GM19238 (cell line): ENCODE data around the gene MYB.
"Not testable (repeated sequence)": the region's sequence is repeated elsewhere in the genome, so short reads cannot be mapped to it uniquely, and the experiment has no call there.

Experiments
- DNase-seq: peaks from one replicate; pipeline ENCODE4 v3.0.0; 2011; ENCODE audit warnings: low spot score; ENCODE audit not compliant: insufficient read length

MYB gene

DNA sequence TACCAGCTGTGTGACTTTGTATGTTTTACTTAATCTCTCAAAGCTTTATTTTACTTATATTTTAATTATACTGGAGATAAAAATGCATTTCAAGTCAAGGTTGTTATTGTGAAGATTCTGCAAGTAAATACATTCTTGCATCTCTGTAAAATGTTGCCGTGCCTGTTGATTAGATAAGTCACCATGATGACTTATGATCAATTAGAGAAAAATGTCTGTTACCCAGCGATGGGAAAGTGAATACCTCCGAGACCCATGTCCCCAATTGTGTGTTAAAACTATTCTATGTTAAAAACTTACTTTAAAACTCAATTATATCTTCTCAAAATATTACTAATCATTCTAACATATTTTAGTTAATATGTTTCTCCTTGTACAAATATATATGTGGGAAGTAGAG, 39.9 kb downstream of the MYB start:
- DNase-seq = no peak

DNA sequence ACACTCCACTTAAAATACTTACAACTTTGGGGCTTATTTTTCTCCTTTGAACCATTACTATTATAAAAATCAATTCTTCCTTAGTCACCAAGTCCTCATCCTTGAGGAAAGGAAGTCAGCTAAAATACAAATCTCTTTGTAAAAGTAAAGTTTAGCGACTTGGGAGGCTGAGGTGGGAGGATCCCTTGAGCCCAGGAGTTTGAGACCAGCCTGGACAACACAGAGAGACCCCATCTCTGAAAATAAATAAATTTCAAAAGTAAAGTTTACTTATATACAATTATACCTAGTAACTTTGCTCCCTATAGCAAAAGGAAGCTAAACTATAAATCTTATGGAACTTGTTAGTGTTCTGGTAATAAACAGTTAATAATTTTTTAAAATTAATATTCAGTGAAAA, 40.4 kb downstream of the MYB start:
- DNase-seq = no peak

GRCh38 chr6:135222623-135223022, 41.5 kb downstream of the MYB start:
- DNase-seq = no peak

DNA sequence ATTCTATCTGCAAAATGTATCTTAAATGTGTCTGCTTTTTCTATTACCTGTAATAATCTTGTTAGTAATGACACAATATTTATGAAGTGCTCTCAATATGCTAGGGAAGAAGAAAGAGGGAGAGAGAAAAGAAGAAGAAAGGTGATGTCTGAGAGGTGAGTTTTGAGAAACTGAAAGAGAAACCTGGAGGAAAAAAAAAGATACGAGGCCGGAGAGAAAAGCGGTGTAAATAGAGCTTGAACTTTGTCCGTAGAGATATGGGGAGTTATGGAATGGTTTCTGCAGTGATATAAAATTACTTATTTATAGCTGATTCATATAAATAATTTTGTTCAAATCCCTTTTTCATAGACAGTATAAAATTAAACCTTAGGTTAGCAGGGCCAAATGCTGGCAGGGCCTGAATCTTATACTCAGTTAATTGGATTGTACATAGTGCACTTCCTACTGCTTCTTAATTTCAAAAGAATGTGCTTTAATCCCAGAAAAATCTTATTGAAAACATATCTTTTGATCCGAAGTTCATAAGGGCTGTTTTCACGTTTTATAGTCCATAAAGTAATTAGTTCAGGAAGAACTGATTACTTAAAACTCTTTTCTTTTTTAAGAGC, 43.0 kb downstream of the MYB start:
- DNase-seq = no peak

- no peak for DNase-seq
These were observed 44.8 kb downstream of the MYB start for GRCh38 chr6:135225911-135226310.

DNA sequence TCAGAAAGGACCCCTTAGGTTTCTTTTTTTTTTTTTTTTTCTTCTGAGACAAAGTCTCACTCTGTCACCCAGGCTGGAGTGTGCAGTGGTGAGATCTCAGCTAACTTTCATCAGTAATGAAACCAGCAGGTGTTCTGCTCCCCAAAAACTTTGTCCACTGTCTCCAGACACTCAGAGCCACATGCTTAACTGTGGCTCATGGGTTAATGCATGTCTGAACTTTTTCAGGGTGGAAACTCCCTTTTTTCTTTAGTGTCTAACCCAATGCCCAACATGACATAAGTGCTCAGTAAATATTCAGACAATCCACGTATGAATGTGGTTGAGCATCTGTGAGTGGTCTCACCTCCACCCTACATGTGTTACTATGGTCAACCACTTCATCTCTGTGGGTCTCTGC, 45.4 kb downstream of the MYB start:
- DNase-seq = no peak

DNA sequence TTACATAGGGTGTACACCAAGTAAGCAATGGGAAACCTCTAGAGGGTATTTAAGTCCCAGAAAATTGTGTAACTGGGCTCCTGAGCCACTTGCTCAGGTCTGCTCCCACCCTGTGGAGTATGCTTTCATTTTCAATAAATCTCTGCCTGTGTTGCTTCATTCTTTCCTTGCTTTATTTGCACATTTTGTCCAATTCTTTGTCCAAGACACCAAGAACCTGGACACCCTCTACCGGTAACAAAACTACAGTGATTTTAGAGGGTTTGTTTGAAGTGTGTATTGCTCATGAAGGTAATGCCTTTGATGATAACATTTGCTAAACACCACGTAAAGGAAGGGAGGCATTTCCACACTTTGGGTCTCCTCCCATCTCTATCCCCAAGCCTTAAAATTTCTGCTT, 46.2 kb downstream of the MYB start:
- DNase-seq = no peak

- no peak for DNase-seq
These were observed 46.6 kb downstream of the MYB start for GRCh38 chr6:135227758-135228157.

DNA sequence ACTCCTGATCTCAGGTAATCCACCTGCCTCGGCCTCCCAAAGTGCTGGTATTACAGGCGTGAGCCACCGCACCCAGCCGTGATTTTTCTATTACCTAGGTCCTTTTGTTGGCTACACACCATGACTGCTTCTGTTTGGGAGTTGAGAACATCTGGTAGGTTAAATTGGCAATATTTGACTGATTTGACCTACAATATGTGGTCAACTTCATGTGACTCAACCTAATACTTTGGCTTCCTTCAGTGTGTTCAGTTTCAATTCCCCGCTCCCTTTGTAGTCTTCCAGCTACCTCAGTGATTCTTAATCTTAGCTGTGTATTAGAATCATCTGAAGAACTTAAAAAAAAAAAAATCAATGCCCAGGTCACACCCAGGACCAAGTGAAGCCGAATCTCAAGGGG, 47.4 kb downstream of the MYB start:
- no peak for DNase-seq

DNA sequence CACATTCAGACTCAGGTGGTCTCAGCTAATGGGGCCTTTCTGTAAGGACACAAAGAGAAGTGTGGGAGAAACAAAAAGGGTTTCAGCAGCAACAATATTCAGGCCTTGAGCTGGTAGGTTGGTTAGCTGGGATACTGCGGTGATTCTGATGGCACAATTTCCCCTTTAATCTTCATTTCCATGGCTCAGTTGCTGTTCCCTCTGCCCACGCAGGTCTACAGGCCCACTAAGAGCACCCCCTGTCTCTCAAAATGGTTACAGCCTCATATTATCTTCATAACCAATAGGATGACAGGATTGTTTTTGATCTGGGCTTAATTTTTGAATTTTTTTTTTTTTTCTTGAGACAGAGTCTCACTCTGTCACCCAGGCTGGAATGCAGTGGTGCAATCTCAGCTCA, 48.9 kb downstream of the MYB start:
- DNase-seq = no peak

GRCh38 chr6:135230711-135231468, 49.8 kb downstream of the MYB start:
- DNase-seq = no peak

GRCh38 chr6:135231469-135231844, 50.3 kb downstream of the MYB start:
- DNase-seq = no peak

DNA sequence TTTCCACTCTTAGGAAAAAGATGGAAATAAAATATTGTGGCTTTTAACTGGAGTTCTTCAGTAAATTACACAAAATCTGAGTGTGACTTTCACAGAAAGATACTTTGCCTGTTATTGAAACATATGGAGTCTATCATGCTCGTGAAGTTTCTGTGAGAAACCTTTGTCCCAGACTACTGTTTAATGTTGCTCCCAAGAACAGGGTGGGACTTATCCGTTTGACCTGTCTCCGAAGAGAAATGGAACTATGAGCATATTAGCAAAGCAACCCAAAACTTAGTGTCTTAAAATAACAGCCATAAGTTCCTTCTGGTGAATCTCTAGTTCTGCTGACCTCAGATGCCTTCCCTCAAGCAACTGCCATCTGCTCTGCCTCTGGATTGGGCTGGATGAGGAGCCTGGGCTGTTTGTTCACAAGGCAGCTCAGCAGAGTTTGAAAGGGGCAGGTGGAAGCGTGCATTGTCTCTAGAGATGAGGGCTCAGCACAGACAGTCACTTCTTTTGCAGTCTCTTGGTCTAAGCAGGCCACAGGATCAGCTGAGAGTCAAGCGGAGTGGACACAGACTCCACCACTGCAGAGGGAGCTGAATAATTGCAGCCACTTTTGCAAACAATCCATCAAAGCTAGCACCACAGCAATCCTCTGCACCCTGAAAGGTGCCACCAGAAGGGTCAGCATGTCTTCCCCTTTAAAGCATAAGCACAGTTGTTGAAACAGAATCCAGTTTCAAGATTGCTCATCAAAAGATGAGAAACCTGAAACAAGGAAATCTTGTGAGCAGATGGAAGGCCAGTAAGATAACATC, 52.8 kb downstream of the MYB start:
- no peak for DNase-seq

- DNase-seq = no peak
These were observed 53.3 kb downstream of the MYB start for GRCh38 chr6:135234492-135234780.

DNA sequence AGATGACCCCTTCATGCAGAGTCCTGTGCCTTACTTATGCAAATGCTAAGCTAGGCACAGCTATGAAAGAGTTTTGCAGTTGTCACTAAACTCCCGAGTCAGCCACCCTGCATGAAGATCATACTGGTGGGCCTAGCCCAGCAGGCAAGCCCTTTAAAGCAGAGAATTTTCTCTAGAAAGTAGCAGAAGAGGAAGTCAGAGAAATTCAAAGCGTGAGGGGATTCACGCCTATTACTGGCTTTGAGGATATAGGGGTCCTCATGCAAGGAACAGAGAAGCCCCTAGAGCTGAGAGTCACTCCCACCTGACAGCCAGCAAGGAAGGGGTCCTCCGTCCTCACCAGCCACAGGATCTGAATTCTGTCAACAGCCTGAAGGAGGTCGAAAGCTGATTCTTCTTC, 54.6 kb downstream of the MYB start:
- no peak for DNase-seq

- DNase-seq = no peak
These were observed 55.2 kb downstream of the MYB start for GRCh38 chr6:135236319-135236718.

DNA sequence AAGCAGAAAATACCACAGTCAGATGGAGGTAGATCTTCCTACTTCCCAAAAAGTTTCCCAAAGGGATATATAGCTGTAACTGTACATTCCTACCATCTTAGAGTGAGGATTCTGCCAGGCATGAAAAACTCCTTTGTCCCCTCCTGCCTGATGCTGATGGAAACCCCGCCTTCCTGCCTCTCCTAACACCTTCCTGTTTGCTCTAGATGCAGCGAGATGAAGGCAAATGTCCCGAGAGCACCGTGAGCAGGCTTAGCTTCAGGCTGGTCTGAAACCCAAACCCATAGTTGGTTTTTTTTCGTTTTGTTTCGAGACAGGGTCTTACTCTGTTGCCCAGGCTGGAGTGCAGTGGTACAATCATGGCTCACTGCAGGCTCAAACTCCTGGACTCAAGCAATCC, 55.6 kb downstream of the MYB start:
- DNase-seq = no peak

DNA sequence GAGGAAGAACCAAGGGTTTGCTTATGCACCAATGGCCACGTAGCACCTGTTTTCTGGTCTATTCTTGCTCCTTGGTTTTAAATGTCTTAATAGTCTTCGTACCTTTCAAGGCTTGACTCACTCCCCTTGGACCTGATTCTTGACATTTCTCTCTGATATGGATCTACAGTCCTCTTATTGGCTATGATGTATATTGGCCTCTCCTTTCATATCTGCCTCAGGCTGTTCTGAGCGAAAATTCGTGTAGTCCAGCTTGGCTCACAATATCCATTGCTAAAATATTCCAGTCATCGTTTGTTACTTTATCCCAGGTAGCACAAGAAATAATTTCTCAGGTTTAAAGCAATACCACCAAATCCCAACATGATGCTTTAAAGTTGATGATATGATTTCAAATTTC, 59.6 kb downstream of the MYB start:
- DNase-seq = no peak

DNA sequence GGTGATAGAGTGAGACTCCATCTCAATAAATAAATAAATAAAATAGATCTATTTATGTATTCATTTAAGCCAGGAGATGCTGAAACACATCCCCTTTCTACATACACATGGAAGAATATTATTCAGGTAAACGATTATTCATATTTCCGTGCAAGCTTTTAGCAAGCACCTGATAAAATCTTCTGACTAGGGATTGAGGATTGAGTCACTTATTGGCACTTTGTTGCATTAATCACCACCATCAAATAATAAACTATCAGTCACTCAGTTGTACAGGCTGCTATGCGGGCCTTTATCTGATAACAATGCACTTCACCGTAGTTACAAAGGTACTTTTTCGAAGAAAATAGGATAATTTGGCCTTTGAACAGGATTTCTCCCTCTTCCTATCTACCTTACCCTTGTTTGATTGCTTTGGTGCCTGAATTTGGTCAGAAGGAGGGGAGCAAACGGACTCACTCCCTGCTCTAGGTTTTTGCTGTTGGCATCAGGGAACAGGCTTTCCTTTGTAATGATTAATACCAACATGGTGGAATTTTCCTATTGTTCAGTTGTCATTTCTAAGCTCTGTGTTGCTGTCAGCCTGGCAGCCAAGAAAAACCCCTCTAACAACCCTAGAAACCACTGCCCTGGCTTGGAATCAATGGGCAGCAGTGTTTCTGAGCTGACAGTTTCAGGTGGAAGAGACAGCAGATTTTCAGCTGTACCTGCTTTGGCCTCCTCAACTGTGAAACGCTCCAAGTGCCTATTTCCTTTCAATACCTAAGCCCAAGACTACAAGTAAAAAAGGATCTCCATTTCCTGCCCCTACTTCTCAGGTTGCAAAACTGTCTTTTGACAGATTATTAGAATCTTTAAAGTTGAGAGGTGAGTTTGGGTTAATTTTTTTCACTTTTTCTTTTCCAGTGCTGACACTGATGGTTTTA, 63.0 kb downstream of the MYB start:
- no peak for DNase-seq

- no peak for DNase-seq
These were observed 63.7 kb downstream of the MYB start for GRCh38 chr6:135244805-135245204.

GRCh38 chr6:135246412-135247012, 65.4 kb downstream of the MYB start:
- DNase-seq = not testable (repeated sequence)
